NB4 (cell line): Measurements from ENCODE around the gene HOXC10.

Experiments
- DNase-seq: peaks from one replicate; pipeline ENCODE4 v3.0.0; 2010; ENCODE audit warnings: low read depth
- H3K4me3 ChIP-seq: one replicate; pipeline ENCODE4 v1.5.1; 2011; ENCODE audit warnings: mild to moderate bottlenecking, low read depth, low read length, moderate library complexity
- CTCF ChIP-seq: IDR thresholded peaks from one replicate; pipeline ENCODE4 v1.5.1; 2012; ENCODE audit warnings: low read depth, low read length
- MAX ChIP-seq: IDR thresholded peaks from 2 replicates; pipeline ENCODE4 v1.6.1; 2011; ENCODE audit warnings: low read depth, low read length
- MYC ChIP-seq: IDR thresholded peaks from 2 replicates; pipeline ENCODE4 v1.6.1; 2011; ENCODE audit warnings: low read depth, low read length
- POLR2A ChIP-seq: IDR thresholded peaks from 2 replicates; pipeline ENCODE4 v1.6.1; 2011; ENCODE audit warnings: mild to moderate bottlenecking; ENCODE audit not compliant: insufficient read length; ENCODE audit errors: extremely low read depth

HOXC10 gene

GRCh38 chr12:54016478-54016964 is 31.6 kb downstream of the HOXC10 start:
- peak; percentile 44 for DNase-seq
- peak overlapping the region; percentile 83 for H3K4me3 ChIP-seq
- TF ChIP-seq MYC, result no peak
- no peak for TF ChIP-seq POLR2A
- no peak for TF ChIP-seq MAX
- no peak for TF ChIP-seq CTCF

GRCh38 chr12:54017027-54017788 is 32.3 kb downstream of the HOXC10 start:
- TF ChIP-seq POLR2A (no peak), MAX (no peak), CTCF (no peak), MYC (no peak; the same call in 1 of the 2 replicates)
- H3K4me3 ChIP-seq, result peak overlapping the region; percentile 83
- DNase-seq, result peak; percentile 68

GRCh38 chr12:54017878-54018467 is 33.0 kb downstream of the HOXC10 start:
- TF ChIP-seq POLR2A, result peak; percentile 60
- no peak for TF ChIP-seq MYC
- TF ChIP-seq CTCF, result no peak
- TF ChIP-seq MAX, result no peak
- DNase-seq, result peak; percentile 96

GRCh38 chr12:54018468-54018984 is 33.6 kb downstream of the HOXC10 start:
- H3K4me3 ChIP-seq, result peak overlapping the region; percentile 83
- DNase-seq, result no peak
- TF ChIP-seq CTCF, result no peak
- no peak for TF ChIP-seq MYC
- no peak for TF ChIP-seq MAX
- no peak for TF ChIP-seq POLR2A

More at GRCh38 chr12:54017878-54018467, 33.0 kb downstream of the HOXC10 start:
- peak overlapping the region; percentile 83 for H3K4me3 ChIP-seq

GRCh38 chr12:54019091-54019811 is 34.3 kb downstream of the HOXC10 start:
- no peak for DNase-seq
- H3K4me3 ChIP-seq, result no peak overlapping the region
- TF ChIP-seq POLR2A (no peak), MAX (no peak), MYC (no peak), CTCF (no peak)
